ENCODE measurements around the gene CBFA2T3. TPM values are rescaled to one million over a fixed set of nuclear protein-coding genes. Genes with fewer than 3 reads are reported as not detected.
"Not testable (repeated sequence)": the region's sequence is repeated elsewhere in the genome, so short reads cannot be mapped to it uniquely, and the experiment has no call there.

The CBFA2T3 gene
- total and polyA plus RNA-seq, 8 donors, result 3.8 to 10.4 (median 5.4) TPM

- intact Hi-C loops (cut with DNase I), result no loop called here
- TF ChIP-seq CTCF (IDR thresholded peaks at IDR 0.05), result no peak
- DNase-seq (no peak), ATAC-seq (no peak)
- no peaks in the 10 kb centered on the region for H3K9me3 ChIP-seq
- H3K27ac ChIP-seq, result no peak overlapping the region
- peaks cover 0 to 52% of the 10 kb centered on the region in 2 donors for H3K27me3 ChIP-seq
- H3K4me3 ChIP-seq, result no peak overlapping the region
- H3K36me3 ChIP-seq, result no peaks in the 10 kb centered on the region
- no peaks in the 10 kb centered on the region for H3K4me1 ChIP-seq
These were observed 35.1 kb upstream of the CBFA2T3 start for GRCh38 chr16:89011909-89012621.

- H3K4me3 ChIP-seq, result no peak overlapping the region
- no peaks in the 10 kb centered on the region for H3K4me1 ChIP-seq
- H3K27me3 ChIP-seq, result peaks cover 0 to 61% of the 10 kb centered on the region in 2 donors
- DNase-seq, result peak in 1 of 4 donors; percentile 55
- no peak for ATAC-seq
- intact Hi-C loops (cut with DNase I), result no loop called here
- no peak overlapping the region for H3K27ac ChIP-seq
- no peaks in the 10 kb centered on the region for H3K9me3 ChIP-seq
- TF ChIP-seq CTCF (IDR thresholded peaks at IDR 0.05), result no peak
- no peaks in the 10 kb centered on the region for H3K36me3 ChIP-seq
These were observed 33.4 kb upstream of the CBFA2T3 start for GRCh38 chr16:89010210-89010925.

GRCh38 chr16:89009343-89010209, 32.6 kb upstream of the CBFA2T3 start:
- H3K36me3 ChIP-seq, result no peaks in the 10 kb centered on the region
- peaks cover 0 to 1% of the 10 kb centered on the region in 2 donors for H3K4me1 ChIP-seq
- DNase-seq (peak in 2 of 4 donors; percentile 48), ATAC-seq (peak; percentile 60)
- no peak overlapping the region for H3K4me3 ChIP-seq
- intact Hi-C loops (cut with DNase I), result no loop called here
- TF ChIP-seq CTCF (IDR thresholded peaks at IDR 0.05), result no peak
- H3K9me3 ChIP-seq, result no peaks in the 10 kb centered on the region
- H3K27ac ChIP-seq, result no peak overlapping the region
- H3K27me3 ChIP-seq, result peaks cover 0 to 61% of the 10 kb centered on the region in 2 donors

- H3K36me3 ChIP-seq; H3K27ac ChIP-seq; H3K9me3 ChIP-seq; H3K4me1 ChIP-seq; intact Hi-C loops (cut with DNase I); DNase-seq; H3K4me3 ChIP-seq; ATAC-seq: not testable (repeated sequence)
- H3K27me3 ChIP-seq, result peaks cover 0 to 64% of the 10 kb centered on the region in 2 donors
These were observed 31.8 kb upstream of the CBFA2T3 start for GRCh38 chr16:89008796-89009195.

GRCh38 chr16:89007371-89008249, 30.6 kb upstream of the CBFA2T3 start:
- no peak for TF ChIP-seq CTCF (IDR thresholded peaks at IDR 0.05)
- ATAC-seq (no peak), DNase-seq (no peak)
- Histone ChIP-seq H3K4me1 (peaks cover 0 to 10% of the 10 kb centered on the region in 2 donors), H3K27ac (no peak overlapping the region), H3K4me3 (no peak overlapping the region), H3K9me3 (no peaks in the 10 kb centered on the region), H3K36me3 (no peaks in the 10 kb centered on the region), H3K27me3 (peaks cover 6 to 60% of the 10 kb centered on the region in 2 donors)
- intact Hi-C loops (cut with DNase I), result no loop called here
